ENCODE data around the gene TGFBR3. TPM values are rescaled to one million over a fixed set of nuclear protein-coding genes. Genes with fewer than 3 reads are reported as not detected.
A peak's percentile ranks its signal among the peaks of the same experiment; 100 is the strongest.

TGFBR3 gene
- total and polyA plus RNA-seq, 2 experiments from 2014 or later: 46.8 to 68.3 TPM

GRCh38 chr1:91784616-91785015 lies 101.3 kb downstream of the TGFBR3 start:
- Histone ChIP-seq H3K79me2 (peaks cover 12% of the 10 kb centered on the region), H4K20me1 (ENCODE audit: insufficient read depth, poor library complexity, severe bottlenecking) (no peaks in the 10 kb centered on the region), H3K4me1 (ENCODE audit: insufficient read depth) (peaks cover 25% of the 10 kb centered on the region), H3K27me3 (no peaks in the 10 kb centered on the region), H3K27ac (no peak overlapping the region), H3K9me3 (ENCODE audit: low read depth) (no peaks in the 10 kb centered on the region), H3K4me3 (no peak overlapping the region), H3K4me2 (no peak overlapping the region), H3K9me2 (replicated peaks; ENCODE audit: insufficient read depth) (no peaks in the 10 kb centered on the region), H2AFZ (no peak overlapping the region), H3K36me3 (replicated peaks; ENCODE audit: insufficient read depth, low read depth) (no peaks in the 10 kb centered on the region)
- TF ChIP-seq CTCF (IDR thresholded peaks at IDR 0.05; ENCODE audit: poor library complexity) (no peak), EZH2 (IDR thresholded peaks at IDR 0.05; ENCODE audit: borderline replicate concordance) (no peak), EZH2phosphoT487 (IDR thresholded peaks at IDR 0.05; ENCODE audit: low read depth, severe bottlenecking, unreplicated experiment) (no peak)
- WGBS (ENCODE audit: low lambda C conversion rate, missing lambda C conversion rate): 69% methylated on average over 4 of the region's 4 CpGs
- DNase-seq (ENCODE audit: low spot score): no peak

- no peak overlapping the region for H2AFZ ChIP-seq
- H3K4me3 ChIP-seq: no peak overlapping the region
- no peak overlapping the region for H3K4me2 ChIP-seq
- no peaks in the 10 kb centered on the region for H3K9me2 ChIP-seq (replicated peaks; ENCODE audit: insufficient read depth)
- no peaks in the 10 kb centered on the region for H3K27me3 ChIP-seq
- TF ChIP-seq EZH2 (IDR thresholded peaks at IDR 0.05; ENCODE audit: borderline replicate concordance): no peak
- no peak for TF ChIP-seq EZH2phosphoT487 (IDR thresholded peaks at IDR 0.05; ENCODE audit: low read depth, severe bottlenecking, unreplicated experiment)
- TF ChIP-seq CTCF (IDR thresholded peaks at IDR 0.05; ENCODE audit: poor library complexity): no peak
- H3K27ac ChIP-seq: no peak overlapping the region
- peaks cover 9% of the 10 kb centered on the region for H3K79me2 ChIP-seq
- no peaks in the 10 kb centered on the region for H4K20me1 ChIP-seq (ENCODE audit: insufficient read depth, poor library complexity, severe bottlenecking)
- H3K36me3 ChIP-seq (replicated peaks; ENCODE audit: insufficient read depth, low read depth): no peaks in the 10 kb centered on the region
- peaks cover 25% of the 10 kb centered on the region for H3K4me1 ChIP-seq (ENCODE audit: insufficient read depth)
- no peak for DNase-seq (ENCODE audit: low spot score)
- WGBS (ENCODE audit: low lambda C conversion rate, missing lambda C conversion rate): 93% methylated on average over 3 of the region's 3 CpGs
- H3K9me3 ChIP-seq (ENCODE audit: low read depth): no peaks in the 10 kb centered on the region
Measured at GRCh38 chr1:91784191-91784590, 101.8 kb downstream of the TGFBR3 start.

GRCh38 chr1:91783423-91784170 lies 102.4 kb downstream of the TGFBR3 start:
- H2AFZ ChIP-seq: no peak overlapping the region
- H3K79me2 ChIP-seq: peaks cover 7% of the 10 kb centered on the region
- no peaks in the 10 kb centered on the region for H3K9me3 ChIP-seq (ENCODE audit: low read depth)
- H3K27ac ChIP-seq: peak overlapping the region; percentile 87
- H3K9me2 ChIP-seq (replicated peaks; ENCODE audit: insufficient read depth): no peaks in the 10 kb centered on the region
- H3K4me3 ChIP-seq: no peak overlapping the region
- H3K4me2 ChIP-seq: peak overlapping the region; percentile 7
- H3K27me3 ChIP-seq: no peaks in the 10 kb centered on the region
- H3K4me1 ChIP-seq (ENCODE audit: insufficient read depth): peaks cover 25% of the 10 kb centered on the region
- WGBS (ENCODE audit: low lambda C conversion rate, missing lambda C conversion rate): 58% methylated on average over 7 of the region's 7 CpGs
- H3K36me3 ChIP-seq (replicated peaks; ENCODE audit: insufficient read depth, low read depth): no peaks in the 10 kb centered on the region
- no peak for TF ChIP-seq CTCF (IDR thresholded peaks at IDR 0.05; ENCODE audit: poor library complexity)
- no peak for TF ChIP-seq EZH2phosphoT487 (IDR thresholded peaks at IDR 0.05; ENCODE audit: low read depth, severe bottlenecking, unreplicated experiment)
- TF ChIP-seq EZH2 (IDR thresholded peaks at IDR 0.05; ENCODE audit: borderline replicate concordance): no peak
- no peak for DNase-seq (ENCODE audit: low spot score)
- no peaks in the 10 kb centered on the region for H4K20me1 ChIP-seq (ENCODE audit: insufficient read depth, poor library complexity, severe bottlenecking)
